GM23338 (cell line): ENCODE measurements around the gene RPP25. TPM values are rescaled to one million over a fixed set of nuclear protein-coding genes. Genes with fewer than 3 reads are reported as not detected.

ENCODE experiments used
- ATAC-seq: fragments of 200-7000 bp; cut with Tn5 transposase; 3 replicates; pipeline ENCODE4 v1.9.1; 2020
- DNase-seq: peaks from one replicate; pipeline ENCODE4 v3.0.0-alpha.2; 2015; ENCODE audit warnings: low spot score
- H2AFZ ChIP-seq: fragments of 200-600 bp; sonication (generic); 2 replicates; pipeline ENCODE4 v1.8.0; 2016; ENCODE audit warnings: antibody characterized with exemption, mild to moderate bottlenecking, moderate library complexity
- H3F3A ChIP-seq: fragments of 200-600 bp; sonication (generic); replicated peaks from 2 replicates; pipeline ENCODE4 v1.8.0; 2017; ENCODE audit warnings: antibody characterized with exemption, mixed run types, low read depth
- H3K27ac ChIP-seq: fragments of 200-600 bp; sonication (generic); 2 replicates; pipeline ENCODE4 v1.6.1; 2016; ENCODE audit warnings: low read depth
- H3K27me3 ChIP-seq: fragments of 200-600 bp; sonication (generic); 2 replicates; pipeline ENCODE4 v1.8.0; 2016; ENCODE audit warnings: mild to moderate bottlenecking, mixed run types, moderate library complexity; ENCODE audit not compliant: insufficient read depth
- H3K36me3 ChIP-seq: fragments of 200-600 bp; sonication (generic); 2 replicates; pipeline ENCODE4 v1.8.0; 2016; ENCODE audit warnings: mild to moderate bottlenecking; ENCODE audit not compliant: insufficient read depth
- H3K4me1 ChIP-seq: fragments of 200-600 bp; sonication (generic); 2 replicates; pipeline ENCODE4 v1.8.0; 2016; ENCODE audit warnings: mild to moderate bottlenecking, moderate library complexity; ENCODE audit not compliant: insufficient read depth
- H3K4me2 ChIP-seq: fragments of 200-600 bp; sonication (generic); 2 replicates; pipeline ENCODE4 v1.7.1; 2017; ENCODE audit warnings: mixed run types
- H3K4me3 ChIP-seq: fragments of 200-600 bp; sonication (generic); 2 replicates; pipeline ENCODE4 v1.6.1; 2016; ENCODE audit warnings: mixed run types
- H3K79me2 ChIP-seq: fragments of 200-600 bp; sonication (generic); replicated peaks from 2 replicates; pipeline ENCODE4 v1.8.0; 2017; ENCODE audit warnings: mild to moderate bottlenecking; ENCODE audit not compliant: insufficient read depth
- H3K9me2 ChIP-seq: fragments of 200-600 bp; sonication (generic); 2 replicates; pipeline ENCODE4 v1.8.0; 2017; ENCODE audit not compliant: insufficient read depth
- H4K20me1 ChIP-seq: fragments of 200-600 bp; sonication (generic); replicated peaks from 2 replicates; pipeline ENCODE4 v1.8.0; 2017; ENCODE audit warnings: mild to moderate bottlenecking; ENCODE audit not compliant: insufficient read depth
- H3K27ac Mint-ChIP-seq: 2 replicates; pipeline ENCODE4 v1.8.0; 2020; ENCODE audit warnings: inconsistent platforms, mild to moderate bottlenecking, moderate library complexity, mixed read lengths
- H3K27me3 Mint-ChIP-seq: 3 replicates; pipeline ENCODE4 v1.8.0; 2022; ENCODE audit warnings: low read depth, mild to moderate bottlenecking, moderate library complexity, mixed read lengths, inconsistent platforms; ENCODE audit not compliant: insufficient read depth, poor library complexity
- H3K36me3 Mint-ChIP-seq: 3 replicates; pipeline ENCODE4 v1.8.0; 2021; ENCODE audit warnings: low read depth, mild to moderate bottlenecking, inconsistent platforms, moderate library complexity, mixed read lengths
- H3K4me1 Mint-ChIP-seq: 3 replicates; pipeline ENCODE4 v1.8.0; 2020; ENCODE audit warnings: mild to moderate bottlenecking, inconsistent platforms, mixed read lengths
- H3K4me3 Mint-ChIP-seq: 3 replicates; pipeline ENCODE4 v1.8.0; 2021; ENCODE audit warnings: moderate library complexity, mild to moderate bottlenecking, inconsistent platforms, mixed read lengths
- H3K9me3 Mint-ChIP-seq: 3 replicates; pipeline ENCODE4 v1.8.0; 2020; ENCODE audit warnings: moderate library complexity, mild to moderate bottlenecking, inconsistent platforms, mixed read lengths
- CREB1 ChIP-seq: fragments of 250-450 bp; sonication (Bioruptor Pico); IDR thresholded peaks from 2 replicates; pipeline ENCODE4 v1.5.0; 2020; ENCODE audit warnings: low read depth, mild to moderate bottlenecking, moderate library complexity
- CTCF ChIP-seq, 2 experiments: fragments of 200-600 bp in 1 of 2; sonication (generic) in 1 of 2; conservative IDR thresholded peaks; 2 replicates each; pipeline versions ENCODE4 v1.5.1 to v1.6.1; 2016 to 2017; ENCODE audit warnings: antibody characterized with exemption in 2 of 2, low read depth in 2 of 2, mild to moderate bottlenecking in 2 of 2, moderate library complexity in 1 of 2
- EZH2 ChIP-seq: fragments of 200-600 bp; sonication (generic); IDR thresholded peaks from one replicate; pipeline ENCODE4 v1.8.0; 2017; ENCODE audit warnings: antibody characterized with exemption, mild to moderate bottlenecking, low read depth; ENCODE audit not compliant: unreplicated experiment
- EZH2phosphoT487 ChIP-seq: fragments of 200-600 bp; sonication (generic); IDR thresholded peaks from one replicate; pipeline ENCODE4 v1.8.1; 2018; ENCODE audit warnings: antibody characterized with exemption; ENCODE audit not compliant: unreplicated experiment
- NANOG ChIP-seq: IDR thresholded peaks from 2 replicates; pipeline ENCODE4 v1.6.1; 2016; ENCODE audit warnings: antibody characterized with exemption, borderline replicate concordance
- POLR2AphosphoS5 ChIP-seq: IDR thresholded peaks from 2 replicates; pipeline ENCODE4 v1.6.1; 2016; ENCODE audit warnings: antibody characterized with exemption, low read depth
- REST ChIP-seq: IDR thresholded peaks from one replicate; pipeline ENCODE4 v1.6.1; 2018; ENCODE audit warnings: antibody characterized with exemption; ENCODE audit not compliant: unreplicated experiment
- STAT1 ChIP-seq: IDR thresholded peaks from one replicate; pipeline ENCODE4 v1.6.1; 2016; ENCODE audit warnings: antibody characterized with exemption; ENCODE audit not compliant: unreplicated experiment
- ZNF462 ChIP-seq: fragments of 250-450 bp; sonication (Bioruptor Pico); IDR thresholded peaks from 2 replicates; pipeline ENCODE4 v1.5.0; 2020; ENCODE audit warnings: mild to moderate bottlenecking, moderate library complexity
- polyA plus RNA-seq: library from polyadenylated mRNA; unstranded; fragments of >200 nt; fragmentation: Nextera tagmentation; extraction: Ambion mirVana; gene quantifications from 2 replicates; pipeline ENCODE4 v1.2.1, GENCODE V29; 2016
- total RNA-seq: library from RNA; depleted of rRNA; stranded (reverse); fragments of >200 nt; shearing (Covaris generic); gene quantifications from 2 replicates; pipeline ENCODE4 v1.2.3, GENCODE V29; 2014

Gene RPP25
- total and polyA plus RNA-seq, 2 experiments from 2014 or later: 14.8 to 18.8 TPM

- TF ChIP-seq ZNF462 (CRISPR knock-in tag): no peak
- TF ChIP-seq NANOG: no peak
- no peak for TF ChIP-seq POLR2AphosphoS5
- no peak for TF ChIP-seq CREB1
- no peak for TF ChIP-seq STAT1
Observed at GRCh38 chr15:74907163-74907870, 49.3 kb downstream of the RPP25 start (continued).

- Mint-ChIP-seq H3K27ac (peak within 1 kb of the TSS; percentile 97), H3K36me3 (peaks cover 66% of the 10 kb centered on the region), H3K4me3 (peak within 1 kb of the TSS; percentile 97), H3K4me1 (peaks cover 16% of the 10 kb centered on the region), H3K27me3 (peaks cover 5% of the 10 kb centered on the region), H3K9me3 (peaks cover 6% of the 10 kb centered on the region; the same call in 2 of the 3 replicates)
- TF ChIP-seq REST: no peak
- TF ChIP-seq CTCF (conservative IDR thresholded peaks at IDR 0.05; ENCODE audit: low read depth in 2 of 2): no peak
- no peak for TF ChIP-seq EZH2phosphoT487
- TF ChIP-seq POLR2AphosphoS5: peak; percentile 87
- no peak for TF ChIP-seq EZH2
- peaks cover 6% of the 10 kb centered on the region for H3K4me1 ChIP-seq
- H4K20me1 ChIP-seq: peaks cover 4% of the 10 kb centered on the region; the same call in 1 of the 2 replicates
- peak within 1 kb of the TSS; percentile 100 for H2AFZ ChIP-seq
- peak; percentile 97 for DNase-seq
- H3K9me2 ChIP-seq: no peaks in the 10 kb centered on the region
- peak within 1 kb of the TSS; percentile 99 for H3K4me3 ChIP-seq
- ATAC-seq: peak; percentile 90
- peaks cover 7% of the 10 kb centered on the region; the same call in 1 of the 2 replicates for H3F3A ChIP-seq
- peak within 1 kb of the TSS; percentile 79 for H3K27ac ChIP-seq
- peaks cover 11% of the 10 kb centered on the region; the same call in 1 of the 2 replicates for H3K36me3 ChIP-seq
- peak within 1 kb of the TSS; percentile 94 for H3K4me2 ChIP-seq
- H3K79me2 ChIP-seq: peaks cover 13% of the 10 kb centered on the region
- H3K27me3 ChIP-seq: no peaks in the 10 kb centered on the region
Observed at GRCh38 chr15:74906450-74907162, 50.0 kb downstream of the RPP25 start, which contains the start of gene FAM219B. Gene FAM219B (minus strand): TSS chr15:74906851. CDS start chr15:74906800, 51 bp downstream.
